GM19328 (cell line): ENCODE measurements around the gene OR3A2.
"Not testable (repeated sequence)": the region's sequence is repeated elsewhere in the genome, so short reads cannot be mapped to it uniquely, and the experiment has no call there.

ENCODE experiments used
- ATAC-seq: cut with Tn5 transposase; IDR thresholded peaks from one replicate; pipeline ENCODE4 v1.9.1; 2021; ENCODE audit warnings: mild to moderate bottlenecking, moderate library complexity; ENCODE audit not compliant: unreplicated experiment

OR3A2 gene

DNA sequence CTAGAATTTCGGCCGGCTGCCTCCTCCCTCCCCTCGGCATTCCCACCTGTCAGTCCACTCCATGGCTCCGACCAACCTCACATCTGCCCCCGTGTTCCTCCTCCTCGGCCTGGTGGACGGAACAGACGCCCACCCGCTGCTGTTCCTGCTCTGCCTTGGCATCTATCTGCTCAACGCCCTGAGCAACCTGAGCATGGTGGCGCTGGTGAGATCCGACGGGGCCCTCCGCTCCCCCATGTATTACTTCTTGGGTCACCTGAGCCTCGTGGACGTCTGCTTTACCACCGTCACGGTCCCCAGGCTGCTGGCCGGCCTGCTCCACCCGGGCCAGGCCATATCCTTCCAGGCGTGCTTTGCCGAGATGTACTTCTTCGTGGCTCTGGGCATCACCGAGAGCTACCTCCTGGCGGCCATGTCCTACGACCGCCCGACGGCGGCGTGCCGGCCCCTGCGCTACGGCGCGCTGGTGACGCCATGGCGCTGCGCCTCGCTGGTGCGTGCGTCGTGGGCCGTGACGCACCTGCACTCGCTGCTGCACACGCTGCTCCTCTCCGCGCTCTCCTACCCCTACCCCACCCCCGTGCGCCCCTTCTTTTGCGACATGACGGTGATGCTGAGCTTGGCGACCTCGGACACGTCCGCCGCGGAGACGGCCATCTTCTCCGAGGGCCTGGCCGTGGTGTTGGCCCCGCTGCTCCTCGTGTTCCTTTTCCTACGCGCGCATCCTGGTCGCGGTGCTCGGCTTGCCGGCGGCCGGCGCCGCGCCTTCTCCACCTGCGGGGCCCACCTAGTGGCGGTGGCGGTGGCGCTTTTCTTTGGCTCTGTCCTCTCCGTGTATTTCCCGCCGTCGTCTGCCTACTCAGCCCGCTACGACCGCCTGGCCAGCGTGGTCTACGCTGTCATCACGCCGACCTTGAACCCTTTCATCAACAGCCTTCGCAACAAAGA lies at the start of gene OR3A2:
Gene OR3A2, minus strand, starts transcription at position 440 of the 948 bp plus-strand sequence.
- ATAC-seq = no peak

DNA sequence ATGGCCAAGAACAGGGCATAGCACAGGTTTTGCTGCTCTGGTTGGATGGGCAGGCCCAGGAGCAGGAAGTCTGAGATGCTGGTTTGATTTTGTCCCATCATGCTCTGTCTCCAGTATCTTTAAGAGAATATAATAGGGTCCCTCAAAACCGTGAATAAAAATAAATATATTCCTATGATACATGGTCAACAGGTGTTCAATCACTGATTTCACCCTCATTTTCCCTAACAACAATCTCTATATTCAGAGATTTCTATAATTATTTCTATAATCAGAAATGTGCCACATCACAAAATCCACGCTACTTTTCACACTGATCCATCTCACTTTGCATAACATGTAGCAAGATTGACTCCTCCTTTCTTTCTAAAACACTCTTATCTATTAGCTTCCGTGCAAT lies 47.6 kb upstream of the OR3A2 start, which contains the start of gene OR1E2:
Gene OR1E2, minus strand, starts transcription at position 101 of the 400 bp plus-strand sequence. Its CDS starts 0 bp downstream, at position 101.
- ATAC-seq = no peak

DNA sequence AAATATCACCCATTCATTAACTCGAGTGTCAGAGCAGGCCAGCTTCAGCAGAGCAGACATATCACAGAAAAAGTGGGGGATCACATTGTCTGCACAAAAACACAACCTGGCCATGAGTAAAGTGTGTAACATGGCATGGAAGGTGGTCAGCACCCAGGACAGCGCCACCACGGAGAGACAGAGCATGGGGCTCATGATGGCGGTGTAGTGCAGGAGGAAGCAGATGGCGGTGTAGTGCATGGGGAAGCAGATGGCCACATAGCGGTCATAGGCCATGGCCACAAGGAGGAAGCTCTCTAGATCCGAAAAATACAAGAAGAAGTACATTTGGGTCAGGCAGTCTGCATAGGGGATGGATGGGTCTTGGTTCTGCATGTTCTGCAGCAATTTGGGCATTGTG lies 47.1 kb upstream of the OR3A2 start:
- ATAC-seq = not testable (repeated sequence)

DNA sequence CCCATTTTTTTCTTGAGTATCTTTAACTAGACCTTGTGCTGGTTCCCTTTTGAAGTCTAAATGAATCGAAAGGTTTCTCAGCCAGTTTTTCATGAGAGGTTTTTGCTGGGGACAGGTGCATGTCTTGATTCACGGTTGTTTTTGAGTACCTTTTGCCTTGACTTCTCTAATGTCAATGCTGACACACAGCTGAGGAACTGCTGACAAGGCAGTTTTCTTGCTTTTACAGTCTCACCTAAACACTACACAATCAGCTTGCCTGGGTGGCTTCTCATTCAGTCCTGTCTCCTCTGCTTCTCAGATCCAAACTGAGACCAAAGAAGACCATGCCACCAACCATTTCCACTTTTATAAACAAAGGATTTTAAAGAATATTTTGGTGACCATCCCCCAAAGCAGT lies 32.1 kb upstream of the OR3A2 start:
- ATAC-seq = no peak

DNA sequence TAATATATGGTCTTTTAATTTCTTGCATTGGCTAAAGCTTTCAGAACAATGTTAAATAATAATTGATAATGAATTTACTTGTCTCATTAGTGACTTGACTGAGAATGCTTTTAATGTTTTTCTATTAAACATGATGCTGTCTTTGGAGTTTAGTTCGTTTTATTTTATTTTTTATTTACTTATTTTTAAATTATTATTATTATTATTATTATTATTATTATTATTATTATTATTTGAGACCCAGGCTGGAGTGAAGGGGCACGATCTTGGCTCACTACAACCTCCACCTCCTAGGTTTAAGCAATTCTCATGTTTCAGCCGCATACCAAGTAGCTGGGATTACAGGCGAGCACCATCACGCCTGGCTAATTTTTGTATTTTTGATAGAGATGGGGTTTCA lies 29.5 kb upstream of the OR3A2 start:
- no peak for ATAC-seq

GRCh38 chr17:3412216-3412615 lies 26.1 kb upstream of the OR3A2 start:
- not testable (repeated sequence) for ATAC-seq

DNA sequence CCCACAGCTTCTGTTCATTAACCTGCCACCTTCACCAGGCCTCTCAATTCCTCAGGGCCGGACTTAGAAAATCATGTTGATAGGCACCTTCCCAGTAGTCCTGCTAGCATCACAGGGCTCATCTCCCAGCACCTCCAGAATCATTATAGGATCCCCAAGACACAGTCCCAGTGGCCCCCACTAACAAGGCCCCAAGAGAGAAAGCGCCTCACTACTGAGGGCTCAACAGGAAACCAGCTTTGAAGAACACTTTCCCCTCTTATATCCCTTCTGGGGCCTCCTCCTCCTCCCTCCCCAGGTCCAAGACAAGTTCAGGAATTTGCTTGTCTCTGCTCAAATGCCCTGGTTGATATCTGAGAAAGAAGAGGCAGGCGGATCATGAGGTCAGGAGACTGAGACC lies 25.0 kb upstream of the OR3A2 start, which contains the start of gene OR3A3:
Gene OR3A3, plus strand, starts transcription at position 301 of the 400 bp plus-strand sequence.
- ATAC-seq = no peak

GRCh38 chr17:3403856-3404255 lies 17.7 kb upstream of the OR3A2 start:
- ATAC-seq = not testable (repeated sequence)

DNA sequence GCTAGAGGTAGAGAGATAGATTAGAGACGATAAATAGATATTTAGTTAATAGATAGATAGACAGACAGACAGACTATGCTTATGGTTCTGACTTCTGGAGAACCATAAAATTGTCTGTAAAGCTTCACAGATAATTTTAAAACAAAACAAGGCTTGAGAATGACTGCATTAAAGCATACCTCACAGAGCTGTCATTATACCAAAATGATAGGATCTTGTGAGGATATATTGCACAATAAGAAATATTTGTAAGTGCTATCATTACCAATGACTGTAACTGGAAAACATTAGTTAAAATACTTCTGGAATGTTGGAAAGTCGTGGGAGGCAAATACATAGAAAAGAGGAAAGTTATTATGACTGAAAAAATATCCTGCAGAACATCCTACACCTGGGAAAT lies 15.7 kb upstream of the OR3A2 start:
- ATAC-seq = no peak

- no peak for ATAC-seq
Measured at GRCh38 chr17:3400055-3400454, 13.9 kb upstream of the OR3A2 start.

DNA sequence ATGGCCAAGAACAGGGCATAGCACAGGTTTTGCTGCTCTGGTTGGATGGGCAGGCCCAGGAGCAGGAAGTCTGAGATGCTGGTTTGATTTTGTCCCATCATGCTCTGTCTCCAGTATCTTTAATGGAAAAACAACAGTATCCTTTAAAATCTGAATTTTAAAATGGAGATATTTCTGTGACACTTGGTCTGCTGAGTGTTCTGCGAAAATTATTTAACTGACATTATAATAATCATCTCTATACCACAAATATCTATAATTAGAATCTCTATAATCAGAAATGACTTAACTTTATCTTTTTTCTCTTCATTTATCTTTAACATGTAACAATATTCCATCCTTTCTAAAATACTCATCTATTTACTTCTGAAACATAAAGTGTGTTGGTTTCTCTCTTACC lies 12.2 kb upstream of the OR3A2 start, which contains the start of gene OR1E1:
Gene OR1E1, minus strand, starts transcription at position 101 of the 400 bp plus-strand sequence. Its CDS starts 0 bp downstream, at position 101.
- no peak for ATAC-seq

DNA sequence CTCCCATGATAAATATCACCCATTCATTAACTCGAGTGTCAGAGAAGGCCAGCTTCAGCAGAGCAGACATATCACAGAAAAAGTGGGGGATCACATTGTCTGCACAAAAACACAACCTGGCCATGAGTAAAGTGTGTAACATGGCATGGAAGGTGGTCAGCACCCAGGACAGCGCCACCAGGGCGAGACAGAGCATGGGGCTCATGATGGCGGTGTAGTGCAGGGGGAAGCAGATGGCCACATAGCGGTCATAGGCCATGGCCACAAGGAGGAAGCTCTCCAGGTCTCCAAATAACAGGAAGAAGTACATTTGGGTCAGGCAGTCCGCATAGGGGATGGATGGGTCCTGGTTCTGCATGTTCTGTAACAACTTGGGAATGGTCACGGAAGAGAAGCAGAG lies 11.7 kb upstream of the OR3A2 start:
- ATAC-seq = not testable (repeated sequence)

DNA sequence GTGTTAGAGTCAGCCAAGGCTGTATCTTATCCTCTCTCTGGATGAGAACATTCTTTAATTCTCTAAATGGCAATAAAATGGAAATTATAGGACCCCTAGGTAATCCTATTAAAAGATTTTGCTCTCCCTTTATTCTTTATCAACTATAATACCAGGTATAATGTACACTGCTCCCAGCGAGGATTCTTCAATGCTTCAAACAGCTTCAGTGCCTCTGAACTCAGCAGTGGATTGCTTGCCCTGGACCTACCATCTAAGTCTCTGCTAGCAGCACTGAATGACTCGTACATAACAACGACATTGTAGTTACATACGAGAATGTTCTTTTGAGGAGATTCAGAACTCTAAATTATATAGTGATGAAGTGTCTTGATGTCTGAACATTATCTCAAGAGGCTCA lies 3.7 kb upstream of the OR3A2 start:
- no peak for ATAC-seq

GRCh38 chr17:3381957-3382356 lies 4.2 kb downstream of the OR3A2 start:
- no peak for ATAC-seq

DNA sequence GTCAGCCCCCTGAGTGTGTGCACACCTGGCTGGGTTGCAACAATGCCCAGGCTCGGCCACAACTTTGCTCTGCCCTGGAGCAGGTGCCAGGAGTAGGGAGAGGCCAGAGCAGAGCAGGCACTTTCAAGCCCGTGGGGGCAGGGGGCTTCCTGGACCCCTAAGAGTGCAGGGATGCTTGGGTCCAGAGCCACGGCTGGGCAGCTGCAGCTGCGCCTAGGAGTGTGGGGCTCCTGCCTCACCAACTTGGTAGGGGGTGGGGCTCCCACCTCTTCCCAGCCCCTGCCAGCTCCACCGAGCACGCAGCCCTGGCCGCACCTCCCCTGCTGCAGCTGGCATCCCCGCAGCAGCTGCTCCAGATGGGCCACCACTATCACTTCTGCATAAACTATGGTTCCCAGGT lies 7.8 kb downstream of the OR3A2 start:
- ATAC-seq = no peak

DNA sequence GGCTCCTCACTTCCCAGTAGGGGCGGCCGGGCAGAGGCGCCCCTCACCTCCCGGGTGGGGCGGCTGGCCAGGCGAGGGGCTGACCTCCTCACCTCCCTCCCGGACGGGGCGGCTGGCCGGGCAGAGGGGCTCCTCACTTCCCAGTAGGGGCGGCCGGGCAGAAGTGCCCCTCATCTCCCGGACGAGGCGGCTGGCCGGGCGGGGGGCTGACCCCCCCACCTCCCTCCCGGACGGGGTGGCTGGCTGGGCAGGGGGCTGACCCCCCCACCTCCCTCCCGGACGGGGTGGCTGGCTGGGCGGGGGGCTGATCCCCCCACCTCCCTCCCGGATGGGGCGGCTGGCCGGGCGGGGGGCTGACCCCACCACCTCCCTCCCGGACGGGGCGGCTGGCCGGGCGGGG lies 14.9 kb downstream of the OR3A2 start:
- not testable (repeated sequence) for ATAC-seq

- ATAC-seq = not testable (repeated sequence)
Measured at GRCh38 chr17:3342782-3343181, 43.3 kb downstream of the OR3A2 start.

DNA sequence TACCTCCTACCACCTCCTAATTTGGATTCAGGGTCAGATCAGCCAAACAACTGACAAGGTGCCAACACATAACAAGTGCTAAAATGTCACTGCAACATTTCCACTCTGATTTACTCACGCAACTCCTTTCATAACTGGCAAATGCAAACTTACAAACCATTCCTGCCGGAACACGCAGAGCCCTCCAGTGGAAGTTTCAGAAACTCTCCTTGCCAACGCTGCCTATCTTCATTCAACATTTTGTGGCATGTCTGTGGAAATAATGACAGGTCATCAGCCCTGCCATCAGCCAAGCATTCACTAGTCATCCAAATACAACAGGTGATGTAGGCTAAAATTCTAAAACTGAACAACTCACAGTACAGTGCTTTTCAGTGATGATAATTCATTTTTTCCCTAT lies 50.2 kb downstream of the OR3A2 start:
- ATAC-seq = no peak

GRCh38 chr17:3318336-3318735 lies 67.8 kb downstream of the OR3A2 start:
- no peak for ATAC-seq

DNA sequence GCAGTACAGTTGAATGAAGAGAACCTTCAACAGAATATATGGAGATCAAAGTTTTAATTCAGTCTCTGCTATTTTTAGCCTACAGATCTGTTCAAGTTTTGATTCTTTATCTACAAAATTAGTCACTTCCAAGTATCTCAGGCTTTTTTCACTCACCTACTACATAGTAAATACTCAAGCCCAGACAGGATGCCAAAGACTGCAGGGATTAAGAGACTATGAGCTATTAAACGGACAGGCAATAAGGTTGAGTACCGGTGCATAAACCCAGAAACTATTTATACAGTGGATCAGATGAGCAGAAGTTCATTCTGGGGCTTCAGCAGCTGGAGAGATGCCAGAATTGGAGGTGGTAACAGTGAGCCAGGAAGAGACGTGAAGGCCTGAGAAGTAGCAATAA lies 69.3 kb downstream of the OR3A2 start:
- ATAC-seq = no peak

DNA sequence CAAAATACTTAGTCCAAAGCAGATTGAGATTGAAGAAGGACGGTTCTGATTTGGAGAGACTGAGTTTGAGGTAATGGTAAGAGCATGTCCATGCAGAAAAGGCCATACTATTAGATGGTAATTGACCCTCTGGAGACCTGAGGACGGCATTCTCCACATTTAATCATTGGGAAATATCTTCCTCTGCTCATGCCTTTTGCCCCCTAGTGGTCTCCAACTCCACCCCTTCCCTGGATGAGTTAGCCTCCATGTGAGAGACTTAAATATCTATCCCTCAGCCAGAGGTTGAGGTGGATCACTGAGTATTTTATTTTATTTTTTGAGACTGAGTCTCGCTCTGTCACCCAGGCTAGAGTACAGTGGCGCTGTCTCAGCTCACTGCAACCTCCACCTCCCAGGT lies 77.5 kb downstream of the OR3A2 start:
- no peak for ATAC-seq

DNA sequence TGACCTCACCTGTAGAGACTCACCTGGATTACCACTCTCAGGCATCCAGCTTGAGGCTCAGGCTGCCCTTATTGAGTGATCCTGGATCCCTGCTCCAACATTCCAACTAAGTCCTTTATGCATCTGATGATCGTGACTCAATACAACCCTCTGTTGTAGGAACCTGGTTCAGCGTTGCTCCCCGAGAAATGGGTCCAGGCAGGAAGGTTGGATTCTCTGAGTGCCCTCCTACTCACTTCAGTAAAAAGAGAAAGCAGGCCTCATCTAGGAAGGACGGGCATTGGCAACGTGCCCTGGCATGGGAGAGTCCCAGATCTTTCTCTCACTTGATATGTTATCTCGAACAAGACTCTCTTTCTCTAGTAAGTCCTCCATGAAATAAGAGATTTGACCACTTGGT lies 87.8 kb downstream of the OR3A2 start, which contains the start of gene OR3A1:
Gene OR3A1, minus strand, starts transcription at position 101 of the 400 bp plus-strand sequence. CDS start 5,778 bp downstream, outside the sequence.
- ATAC-seq = no peak
